ENCODE data around the gene LPIN1.

DNA sequence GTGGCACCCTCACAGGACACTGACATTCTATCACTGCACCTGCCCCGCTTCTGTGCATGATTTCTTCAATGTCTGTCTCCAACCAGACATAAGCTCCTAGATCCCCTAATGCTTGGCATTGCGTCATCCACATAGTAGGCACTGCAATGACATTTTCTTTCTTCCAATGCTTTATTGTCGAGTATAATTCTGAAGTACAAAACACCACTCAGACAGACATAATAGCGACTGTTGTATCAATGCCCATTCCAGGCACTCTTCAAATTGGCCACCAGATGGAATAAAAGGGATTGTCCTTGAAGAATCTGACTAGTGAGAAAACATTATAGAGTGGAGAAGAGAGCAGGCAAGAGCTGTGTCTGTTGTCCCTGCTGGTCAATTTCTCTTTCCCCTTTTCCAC is 89.0 kb downstream of the LPIN1 start:
- TF ChIP-seq GATA2 (IDR thresholded peaks at IDR 0.05; ENCODE audit: low read depth, low read length) (no peak), GATA3 (IDR thresholded peaks at IDR 0.05; ENCODE audit: low read depth, low read length) (no peak)

Data from SH-SY5Y (cell line).